NB4 (cell line): Measurements from ENCODE around the gene SLC18A2.

Experiments
- CTCF ChIP-seq: IDR thresholded peaks from one replicate; pipeline ENCODE4 v1.5.1; 2012; ENCODE audit warnings: low read depth, low read length
- MAX ChIP-seq: IDR thresholded peaks from 2 replicates; pipeline ENCODE4 v1.6.1; 2011; ENCODE audit warnings: low read depth, low read length
- POLR2A ChIP-seq: IDR thresholded peaks from 2 replicates; pipeline ENCODE4 v1.6.1; 2011; ENCODE audit warnings: mild to moderate bottlenecking; ENCODE audit not compliant: insufficient read length; ENCODE audit errors: extremely low read depth

GRCh38 chr10:117261501-117261900 lies 20.6 kb downstream of the SLC18A2 start:
- TF ChIP-seq CTCF (no peak), MAX (no peak), POLR2A (no peak)
